ENCODE results near the gene GRK4.
"Not testable (repeated sequence)": the region's sequence is repeated elsewhere in the genome, so short reads cannot be mapped to it uniquely, and the experiment has no call there.

DNA sequence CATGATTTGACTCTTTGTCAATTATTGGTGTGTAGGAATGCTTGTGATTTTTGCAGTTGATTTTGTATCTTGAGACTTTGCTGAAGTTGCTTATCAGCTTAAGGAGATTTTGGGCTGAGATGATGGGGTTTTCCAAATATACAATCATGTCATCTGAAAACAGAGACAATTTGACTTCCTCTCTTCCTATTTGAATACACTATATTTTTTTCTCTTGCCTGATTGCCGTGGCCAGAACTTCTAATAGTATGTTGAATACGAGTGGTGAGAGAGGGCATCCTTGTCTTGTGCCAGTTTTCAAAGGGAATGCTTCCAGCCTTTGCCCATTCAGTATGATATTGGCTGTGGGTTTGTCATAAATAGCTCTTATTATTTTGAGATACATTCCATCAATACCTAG is 45.1 kb upstream of the GRK4 start:
- TF ChIP-seq, protein P1, sequence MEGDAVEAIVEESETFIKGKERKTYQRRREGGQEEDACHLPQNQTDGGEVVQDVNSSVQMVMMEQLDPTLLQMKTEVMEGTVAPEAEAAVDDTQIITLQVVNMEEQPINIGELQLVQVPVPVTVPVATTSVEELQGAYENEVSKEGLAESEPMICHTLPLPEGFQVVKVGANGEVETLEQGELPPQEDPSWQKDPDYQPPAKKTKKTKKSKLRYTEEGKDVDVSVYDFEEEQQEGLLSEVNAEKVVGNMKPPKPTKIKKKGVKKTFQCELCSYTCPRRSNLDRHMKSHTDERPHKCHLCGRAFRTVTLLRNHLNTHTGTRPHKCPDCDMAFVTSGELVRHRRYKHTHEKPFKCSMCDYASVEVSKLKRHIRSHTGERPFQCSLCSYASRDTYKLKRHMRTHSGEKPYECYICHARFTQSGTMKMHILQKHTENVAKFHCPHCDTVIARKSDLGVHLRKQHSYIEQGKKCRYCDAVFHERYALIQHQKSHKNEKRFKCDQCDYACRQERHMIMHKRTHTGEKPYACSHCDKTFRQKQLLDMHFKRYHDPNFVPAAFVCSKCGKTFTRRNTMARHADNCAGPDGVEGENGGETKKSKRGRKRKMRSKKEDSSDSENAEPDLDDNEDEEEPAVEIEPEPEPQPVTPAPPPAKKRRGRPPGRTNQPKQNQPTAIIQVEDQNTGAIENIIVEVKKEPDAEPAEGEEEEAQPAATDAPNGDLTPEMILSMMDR (IDR thresholded peaks at IDR 0.05), result not testable (repeated sequence)
- TF ChIP-seq EP300 (IDR thresholded peaks at IDR 0.05), result not testable (repeated sequence)
